ENCODE measurements around the gene FFAR2.
"Not testable (repeated sequence)": the region's sequence is repeated elsewhere in the genome, so short reads cannot be mapped to it uniquely, and the experiment has no call there.

FFAR2 gene

GRCh38 chr19:35421362-35421761 is 26.7 kb upstream of the FFAR2 start:
- POLR2A ChIA-PET, result no interaction called here
- CTCF ChIA-PET, result no interaction called here
- no peak for TF ChIP-seq CTCF (IDR thresholded peaks at IDR 0.05; ENCODE audit: insufficient read depth, low read length, missing control alignments)
- no peak for DNase-seq (ENCODE audit: low read depth, low spot score)
- no peak overlapping the region for H3K4me3 ChIP-seq (ENCODE audit: low read depth, low read length)

- POLR2A ChIA-PET; CTCF ChIA-PET; DNase-seq (ENCODE audit: low read depth, low spot score); H3K4me3 ChIP-seq (ENCODE audit: low read depth, low read length): not testable (repeated sequence)
Measured at GRCh38 chr19:35423406-35423805, 24.7 kb upstream of the FFAR2 start.

- no peak overlapping the region for H3K4me3 ChIP-seq (ENCODE audit: low read depth, low read length)
- POLR2A ChIA-PET, result no interaction called here
- CTCF ChIA-PET, result no interaction called here
- TF ChIP-seq CTCF (IDR thresholded peaks at IDR 0.05; ENCODE audit: insufficient read depth, low read length, missing control alignments), result no peak
- no peak for DNase-seq (ENCODE audit: low read depth, low spot score)
Measured at GRCh38 chr19:35425682-35426081, 22.4 kb upstream of the FFAR2 start.

GRCh38 chr19:35427187-35427586 is 20.9 kb upstream of the FFAR2 start:
- no peak for TF ChIP-seq CTCF (IDR thresholded peaks at IDR 0.05; ENCODE audit: insufficient read depth, low read length, missing control alignments)
- no peak overlapping the region for H3K4me3 ChIP-seq (ENCODE audit: low read depth, low read length)
- POLR2A ChIA-PET, result no interaction called here
- CTCF ChIA-PET, result no interaction called here
- DNase-seq (ENCODE audit: low read depth, low spot score), result no peak

GRCh38 chr19:35429698-35430408 is 18.2 kb upstream of the FFAR2 start:
- no peak for DNase-seq (ENCODE audit: low read depth, low spot score)
- ChIA-PET CTCF (no interaction called here), POLR2A (no interaction called here)
- H3K4me3 ChIP-seq (ENCODE audit: low read depth, low read length), result no peak overlapping the region
- TF ChIP-seq CTCF (IDR thresholded peaks at IDR 0.05; ENCODE audit: insufficient read depth, low read length, missing control alignments), result no peak

GRCh38 chr19:35430409-35431144 is 17.5 kb upstream of the FFAR2 start:
- no peak for DNase-seq (ENCODE audit: low read depth, low spot score)
- CTCF ChIA-PET, result no interaction called here
- POLR2A ChIA-PET, result no interaction called here
- no peak overlapping the region for H3K4me3 ChIP-seq (ENCODE audit: low read depth, low read length)
- no peak for TF ChIP-seq CTCF (IDR thresholded peaks at IDR 0.05; ENCODE audit: insufficient read depth, low read length, missing control alignments)

Data from AG04449 (cell line).